HG02884 (cell line): ENCODE measurements around the gene CDH13.

ENCODE experiments used
- ATAC-seq: cut with Tn5 transposase; IDR thresholded peaks from one replicate; pipeline ENCODE4 v1.9.1; 2021; ENCODE audit warnings: mild to moderate bottlenecking, moderate library complexity; ENCODE audit not compliant: unreplicated experiment

CDH13 gene

GRCh38 chr16:83520596-83520995 is 893.8 kb downstream of the CDH13 start:
- ATAC-seq: no peak

- no peak for ATAC-seq
Measured at GRCh38 chr16:83530293-83530692, 903.5 kb downstream of the CDH13 start.

DNA sequence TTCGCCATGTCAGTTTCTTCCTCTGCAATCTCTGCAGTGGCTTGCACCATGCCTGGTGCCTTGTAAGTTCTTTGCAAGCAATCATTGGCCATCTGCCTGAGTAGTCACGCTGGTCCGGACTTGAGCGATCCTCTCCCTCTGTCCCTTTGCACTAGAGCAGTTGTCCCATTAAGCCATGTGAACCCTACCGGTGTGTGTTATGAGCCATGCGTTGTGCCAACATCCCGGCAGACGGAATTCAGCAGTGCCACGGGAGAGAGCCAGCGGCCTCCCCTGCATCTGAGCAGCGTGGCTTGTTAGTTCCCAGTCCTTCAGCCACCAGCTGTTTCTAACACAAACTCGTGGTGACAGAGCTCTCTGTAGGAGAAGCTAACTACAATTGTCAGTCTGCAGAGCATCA is 905.9 kb downstream of the CDH13 start:
- ATAC-seq: no peak

DNA sequence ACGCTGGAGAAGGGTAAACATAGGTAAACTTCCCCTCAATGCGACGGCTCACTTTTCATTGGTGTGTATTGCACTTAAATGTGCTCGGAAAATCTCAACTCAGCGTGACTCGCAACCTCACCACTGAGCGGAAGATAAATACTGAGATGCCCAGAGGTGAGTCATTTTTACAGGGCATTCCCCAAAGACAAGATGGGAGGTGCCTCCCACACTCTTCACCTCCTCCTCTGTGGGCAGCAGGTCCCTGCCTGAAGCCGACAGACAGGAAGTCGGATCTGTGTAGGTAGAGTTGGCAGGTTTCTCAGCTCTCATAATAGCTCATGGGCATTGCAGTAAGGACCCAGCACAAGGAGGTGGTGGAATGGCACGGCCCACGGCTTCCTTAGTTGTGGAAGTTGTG is 906.4 kb downstream of the CDH13 start:
- no peak for ATAC-seq

DNA sequence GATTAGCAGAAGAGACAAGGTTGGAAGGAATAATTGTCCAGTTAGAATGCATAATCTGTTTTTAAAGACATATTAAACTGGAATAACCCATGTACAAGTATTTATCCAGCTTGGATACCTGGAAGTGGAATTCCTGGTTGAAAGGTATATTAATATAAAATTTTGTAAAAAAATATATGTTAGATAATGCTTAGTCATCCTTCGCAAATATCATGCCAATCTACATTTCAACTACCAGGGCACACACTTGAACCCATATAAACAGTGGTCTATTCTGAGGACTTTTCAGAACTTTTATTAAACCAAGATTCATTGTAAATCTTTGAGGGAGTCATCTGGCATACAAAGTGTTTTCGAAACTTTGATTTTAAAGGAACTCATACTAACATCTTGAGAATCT is 911.9 kb downstream of the CDH13 start:
- no peak for ATAC-seq

GRCh38 chr16:83539736-83540490 is 913.1 kb downstream of the CDH13 start:
- ATAC-seq: no peak

DNA sequence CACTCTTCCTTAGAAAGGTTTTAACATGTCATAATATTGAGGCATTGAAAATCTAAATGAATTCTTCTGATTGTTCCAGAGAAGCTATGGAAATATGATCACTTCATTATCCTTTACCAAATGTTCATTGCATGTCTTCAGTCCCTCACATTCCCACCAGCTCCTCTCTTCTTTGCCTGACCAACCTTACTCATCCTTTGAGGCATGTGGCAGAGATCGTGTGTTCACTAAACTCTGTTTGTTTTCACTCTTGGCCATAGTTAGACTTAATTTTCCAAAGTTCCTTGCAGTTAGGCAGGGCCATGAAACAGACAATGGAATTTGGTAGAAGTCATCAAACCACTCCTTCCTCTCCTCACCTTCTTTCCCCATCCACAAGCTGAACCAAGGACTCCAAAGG is 914.5 kb downstream of the CDH13 start:
- ATAC-seq: no peak

- ATAC-seq: no peak
Measured at GRCh38 chr16:83542491-83542890, 915.7 kb downstream of the CDH13 start.

DNA sequence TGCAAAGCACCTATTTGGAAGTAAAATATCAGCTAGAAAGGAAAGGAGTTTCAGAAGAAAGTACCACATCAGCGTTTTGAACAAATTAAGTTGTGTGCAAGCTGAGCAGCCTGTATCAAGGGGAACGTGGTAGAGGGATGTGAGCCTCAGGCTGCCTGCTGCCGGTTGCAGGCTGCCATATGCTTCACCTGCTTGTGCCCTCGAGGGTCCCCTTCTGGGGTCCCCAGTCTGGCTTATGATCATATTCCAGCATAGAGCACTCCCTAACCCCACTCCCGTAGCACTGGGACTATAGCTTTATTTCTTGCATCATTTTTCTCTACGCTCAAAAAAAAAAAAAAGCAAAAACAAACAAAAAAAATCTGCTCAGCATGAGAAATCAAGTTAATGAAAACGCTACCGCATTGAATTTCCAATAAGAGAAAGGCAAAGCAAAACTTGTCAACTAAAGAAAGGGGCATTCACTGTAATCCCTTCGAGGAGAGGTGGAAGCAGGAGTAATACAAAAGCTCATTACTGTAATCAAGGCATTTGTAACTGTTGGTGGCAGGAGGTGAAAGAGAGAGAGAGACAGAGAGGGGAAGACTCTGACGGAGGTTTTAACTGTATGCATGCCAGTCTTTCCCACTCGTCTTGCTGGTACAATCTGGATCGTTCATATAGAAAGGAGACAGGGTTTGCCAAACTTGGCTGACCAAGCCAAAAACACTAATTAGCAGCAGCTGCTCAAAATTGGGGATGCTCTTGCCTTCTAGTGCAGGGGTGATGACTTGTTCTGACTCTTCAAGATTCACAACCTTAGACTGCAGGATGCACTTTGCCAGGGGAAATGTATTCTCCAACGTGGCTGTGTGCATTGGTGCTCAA is 922.8 kb downstream of the CDH13 start:
- no peak for ATAC-seq

DNA sequence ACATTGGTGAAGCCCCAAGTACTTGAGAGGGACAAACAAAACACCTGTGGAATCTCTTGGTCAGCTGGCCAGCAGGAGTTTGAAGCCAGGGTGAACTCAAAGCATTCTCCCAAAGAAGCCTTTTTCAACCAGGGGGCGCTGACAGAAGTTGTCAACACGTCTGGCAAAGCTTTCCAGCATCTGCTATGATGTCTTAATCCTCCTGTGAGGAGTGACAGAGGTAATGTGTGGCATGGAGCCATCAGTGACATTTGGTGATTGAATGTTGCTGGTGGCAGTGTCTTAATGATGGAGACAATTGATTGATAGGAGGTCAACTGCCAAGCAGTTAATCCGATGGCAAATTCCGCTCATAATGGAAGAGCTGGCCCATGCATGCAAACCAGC is 923.4 kb downstream of the CDH13 start:
- ATAC-seq: no peak

GRCh38 chr16:83552228-83552627 is 925.5 kb downstream of the CDH13 start:
- ATAC-seq: no peak

- no peak for ATAC-seq
Measured at GRCh38 chr16:83552930-83553329, 926.2 kb downstream of the CDH13 start.

DNA sequence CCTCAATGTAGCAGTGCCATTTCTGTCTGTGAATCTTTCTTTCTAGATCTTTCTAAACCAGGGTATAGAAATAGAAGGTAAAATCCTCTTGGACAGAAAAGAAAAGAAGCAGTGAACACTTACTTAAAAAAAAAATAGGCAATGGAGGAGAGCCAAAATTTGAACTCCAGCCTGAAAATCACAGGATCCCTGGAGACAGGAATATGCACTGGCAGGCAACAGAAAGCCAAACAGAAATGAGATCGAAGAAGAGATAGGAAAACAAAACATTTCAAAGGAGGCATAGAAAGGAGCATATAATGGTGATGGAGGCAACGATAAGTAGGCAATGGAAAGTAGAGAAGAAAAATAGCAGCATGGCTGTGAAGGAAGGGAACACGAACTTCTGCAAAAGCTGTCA is 927.3 kb downstream of the CDH13 start:
- ATAC-seq: no peak

DNA sequence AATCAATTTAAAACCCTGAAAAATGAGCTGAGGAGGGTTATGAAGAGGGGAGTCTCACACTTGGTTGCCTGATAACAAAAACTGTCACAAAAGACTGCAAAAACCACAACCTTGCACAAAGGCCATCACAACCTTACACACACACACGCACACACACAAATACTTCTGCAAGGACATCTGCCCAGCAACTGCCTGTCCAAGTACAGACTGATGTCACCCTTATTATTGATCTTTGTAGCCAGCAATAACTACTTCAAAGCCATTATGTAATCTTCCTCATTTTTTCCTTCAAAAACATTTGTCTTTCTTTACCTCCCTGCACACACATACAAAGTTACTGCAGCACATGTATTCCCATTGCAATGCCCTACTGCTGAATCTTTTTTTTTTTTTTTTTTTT is 927.8 kb downstream of the CDH13 start:
- ATAC-seq: no peak

GRCh38 chr16:83561876-83562275 is 935.1 kb downstream of the CDH13 start:
- ATAC-seq: no peak

- ATAC-seq: no peak
Measured at GRCh38 chr16:83568345-83568744, 941.6 kb downstream of the CDH13 start.

GRCh38 chr16:83574388-83574787 is 947.6 kb downstream of the CDH13 start:
- no peak for ATAC-seq

GRCh38 chr16:83577078-83577745 is 950.4 kb downstream of the CDH13 start:
- ATAC-seq: no peak

GRCh38 chr16:83578171-83578570 is 951.4 kb downstream of the CDH13 start:
- no peak for ATAC-seq

DNA sequence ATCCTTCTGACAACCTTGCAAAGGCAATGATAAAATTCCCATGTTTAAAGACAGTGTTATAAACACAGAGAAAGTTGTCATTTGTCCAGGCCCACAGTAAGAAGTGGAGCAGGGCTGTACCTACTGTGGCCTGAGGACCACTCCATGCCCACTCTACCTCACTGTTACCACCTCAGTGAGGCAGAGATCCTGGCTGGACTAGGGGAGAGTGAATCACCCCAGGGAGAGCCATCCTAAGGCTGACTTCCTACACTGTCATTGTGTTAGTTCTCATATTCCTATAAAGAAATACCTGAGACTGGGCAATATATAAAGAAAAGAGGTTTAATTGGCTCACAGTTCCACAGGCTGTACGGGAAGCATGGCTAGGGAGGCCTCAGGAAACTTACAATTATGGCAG is 952.3 kb downstream of the CDH13 start:
- no peak for ATAC-seq

- no peak for ATAC-seq
Measured at GRCh38 chr16:83579436-83579835, 952.7 kb downstream of the CDH13 start.

DNA sequence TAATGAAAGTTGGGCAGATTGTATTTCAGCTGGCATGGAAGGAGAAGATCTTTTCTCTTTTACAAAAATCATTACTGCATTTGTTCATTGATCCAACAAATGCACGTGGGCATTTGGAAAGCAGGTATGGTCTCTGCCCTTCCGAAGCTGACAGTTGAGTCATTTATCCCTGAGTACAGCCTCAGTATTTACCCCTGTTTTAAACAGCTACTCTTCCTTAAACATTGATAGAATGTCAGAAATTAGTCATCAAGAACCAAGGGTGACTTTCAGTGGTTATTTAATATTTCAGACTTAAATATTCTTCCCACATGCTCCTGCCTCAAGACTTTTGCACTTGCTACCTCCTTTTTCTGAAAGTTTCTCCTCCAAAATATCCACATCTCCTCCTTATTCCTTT is 954.3 kb downstream of the CDH13 start:
- peak; percentile 57 for ATAC-seq
